Transverse colon (tissue), 4 donors: ENCODE data around the gene XPC. TPM values are rescaled to one million over a fixed set of nuclear protein-coding genes. Genes with fewer than 3 reads are reported as not detected.

Experiments
- DNase-seq: peaks from one replicate; pipeline ENCODE4 v3.0.0-alpha.2; 2019
- H3K27ac ChIP-seq, 4 donors: fragments of 200-600 bp; sonication (generic); 2 replicates each; pipeline ENCODE4 v1.5.1; 2016 to 2018; ENCODE audit warnings: inconsistent platforms in 4 of 4
- H3K27me3 ChIP-seq: fragments of 200-600 bp; sonication (generic); 2 replicates; pipeline ENCODE4 v1.5.1; 2017; ENCODE audit warnings: inconsistent platforms
- H3K36me3 ChIP-seq, 4 donors: fragments of 200-600 bp; sonication (generic); 2 replicates each; pipeline ENCODE4 v1.5.1; 2017 to 2019; ENCODE audit warnings: inconsistent platforms in 4 of 4
- H3K4me1 ChIP-seq, 4 donors: fragments of 200-600 bp; sonication (generic); 2 replicates each; pipeline ENCODE4 v1.5.1; 2017 to 2020; ENCODE audit warnings: inconsistent platforms in 4 of 4
- H3K4me3 ChIP-seq, 4 donors: fragments of 200-600 bp; sonication (generic); 1 replicate in 1 of 4; 2 replicates in 3 of 4; pipeline versions ENCODE4 v1.5.1 to v1.6.1; 2017 to 2019; ENCODE audit warnings: inconsistent platforms in 4 of 4
- H3K9me3 ChIP-seq, 2 donors: fragments of 200-600 bp; sonication (generic); 2 replicates each; pipeline ENCODE4 v1.5.1; 2017 to 2019; ENCODE audit warnings: inconsistent platforms in 2 of 2
- CTCF ChIP-seq, 5 experiments: fragments of 200-600 bp in 3 of 5; fragments of 450-650 bp in 2 of 5; sonication (generic) in 3 of 5; IDR thresholded peaks; 1 replicate in 2 of 5; 2 replicates in 3 of 5; pipeline ENCODE4 v1.5.1; 2016 to 2017; ENCODE audit warnings: antibody characterized with exemption in 5 of 5, inconsistent platforms in 3 of 5, mild to moderate bottlenecking in 2 of 5, moderate library complexity in 1 of 5
- EP300 ChIP-seq: sonication (generic); formaldehyde crosslinking; IDR thresholded peaks from one replicate; pipeline ENCODE4 v1.6.1; 2017; ENCODE audit warnings: antibody characterized with exemption, low read depth
- POLR2A ChIP-seq: fragments of 450-650 bp; IDR thresholded peaks from one replicate; pipeline ENCODE4 v1.6.1; 2016; ENCODE audit warnings: antibody characterized with exemption, mild to moderate bottlenecking, moderate library complexity
- POLR2AphosphoS5 ChIP-seq, 3 donors: sonication (generic); formaldehyde crosslinking; IDR thresholded peaks; one replicate each; pipeline ENCODE4 v1.6.1; 2016; ENCODE audit warnings: antibody characterized with exemption in 3 of 3
- WGBS, 2 donors: methylation state at CpG; one replicate each; pipeline ENCODE4 v1.1.5; 2018; ENCODE audit warnings: low coverage in 1 of 2; 5-methylcytosine and 5-hydroxymethylcytosine counted together
- in situ Hi-C, 4 donors: fragments of 200-750 bp; cut with MboI; loops; one replicate each; pipeline versions ENCODE4 v1.15.0 to v1.15.1; 2017; ENCODE audit warnings: low sequenced_read_pairs in 3 of 4, low pct_ligation_motif_present in 1 of 4, low pct_unique_long_range_greater_than_20kb in 1 of 4
- intact Hi-C: fragments of 100-400 bp; cut with DNase I; formaldehyde crosslinking; loops from one replicate; pipeline ENCODE4 v1.15.1; 2023; ENCODE audit warnings: low total_unique reads
- total RNA-seq, 4 donors: library from RNA; depleted of rRNA; stranded (reverse); fragments of >200 nt; gene quantifications; one replicate each; pipeline ENCODE4 v1.1.0, GENCODE V29; 2016

XPC gene
- total RNA-seq, 4 donors from 2014 or later, result 30.7 to 287 (median 46.6) TPM

DNA sequence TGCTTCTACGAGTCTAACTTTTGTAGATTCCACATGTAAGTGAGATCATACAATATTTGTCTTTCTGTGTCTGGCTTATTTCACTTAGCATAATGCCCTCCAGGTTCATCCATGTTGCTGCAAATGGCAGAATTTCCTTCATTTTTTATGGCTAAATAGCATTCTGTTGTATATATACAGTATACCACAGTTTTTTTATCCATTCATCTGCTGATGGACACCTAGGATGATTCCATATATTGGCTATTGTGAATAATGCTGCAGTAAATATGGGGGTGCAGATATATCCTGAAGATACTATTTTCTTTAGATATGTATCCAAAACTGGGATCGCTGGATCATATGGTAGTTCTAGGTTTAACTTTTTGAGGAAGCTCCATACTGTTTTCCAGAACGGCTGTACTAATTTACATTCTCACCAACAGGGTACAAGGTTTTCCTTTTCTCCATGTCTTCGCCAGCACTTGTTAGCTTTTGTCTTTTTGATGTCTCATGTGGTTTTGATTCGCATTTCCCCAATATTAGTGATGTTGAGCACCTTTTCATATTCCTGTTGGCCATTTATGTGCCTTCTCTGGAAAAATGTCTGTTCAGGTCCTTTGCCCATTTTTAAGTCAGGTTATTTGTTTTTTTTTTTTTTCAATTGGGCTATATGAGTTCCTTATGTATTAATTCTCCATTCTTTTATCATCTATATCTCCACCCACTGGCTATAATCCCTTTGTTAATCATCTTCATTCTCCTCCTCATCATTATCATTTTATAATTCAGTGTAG is 80.6 kb downstream of the XPC start:
- in situ Hi-C loops (no loop called here), intact Hi-C loops (no loop called here)
- peaks cover 0 to 4% of the 10 kb centered on the region in 2 donors for H3K9me3 ChIP-seq
- H3K27ac ChIP-seq, result no peak overlapping the region
- peaks cover 4% of the 10 kb centered on the region for H3K27me3 ChIP-seq
- DNase-seq, result no peak
- WGBS, 2 donors, result 86 to 88% methylated on average over 5 of the region's 5 CpGs
- TF ChIP-seq CTCF (IDR thresholded peaks at IDR 0.05) (no peak), EP300 (no peak), POLR2AphosphoS5 (IDR thresholded peaks at IDR 0.05) (no peak), POLR2A (no peak)
- no peaks in the 10 kb centered on the region for H3K36me3 ChIP-seq
- H3K4me3 ChIP-seq, result no peak overlapping the region
- no peaks in the 10 kb centered on the region for H3K4me1 ChIP-seq

- Histone ChIP-seq H3K27me3 (peaks cover 4% of the 10 kb centered on the region), H3K9me3 (peaks cover 0 to 4% of the 10 kb centered on the region in 2 donors), H3K4me3 (no peak overlapping the region), H3K27ac (no peak overlapping the region), H3K36me3 (no peaks in the 10 kb centered on the region), H3K4me1 (no peaks in the 10 kb centered on the region)
- DNase-seq, result no peak
- intact Hi-C loops, result no loop called here
- in situ Hi-C loops, result no loop called here
- TF ChIP-seq CTCF (IDR thresholded peaks at IDR 0.05), result no peak
- TF ChIP-seq POLR2A, result no peak
- no peak for TF ChIP-seq EP300
- no peak for TF ChIP-seq POLR2AphosphoS5 (IDR thresholded peaks at IDR 0.05)
- WGBS, 2 donors, result 78 to 84% methylated on average over 3 of the region's 3 CpGs
These were observed 81.7 kb downstream of the XPC start for GRCh38 chr3:14096742-14097141.

Other genes with a start within 250 kb of the XPC start
- gene CHCHD4, start 53.7 kb downstream of the XPC start, total RNA-seq, result 10 to 100 TPM in 2 of 4 donors, 1 to 10 TPM in 1, under 1 TPM in 1; 0.80 to 22.1 (median 13.5) TPM
- 100 to 1,000 TPM in 1 of 4 donors, 10 to 100 TPM in 3; 30.8 to 128 (median 48.5) TPM for gene TMEM43, start 53.5 kb downstream of the XPC start, total RNA-seq
- gene LSM3, start 216 bp upstream of the XPC start, total RNA-seq, result 1 to 10 TPM; 5.6 to 9.6 (median 8.0) TPM
- 10 to 100 TPM in 1 of 4 donors, 1 to 10 TPM in 3; 4.4 to 10.5 (median 7.7) TPM for gene SLC6A6, start 224.0 kb upstream of the XPC start, total RNA-seq